Peyer's patch (tissue), 4 donors: ENCODE measurements around the gene CREBRF. TPM values are rescaled to one million over a fixed set of nuclear protein-coding genes. Genes with fewer than 3 reads are reported as not detected.
A peak's percentile ranks its signal among the peaks of the same experiment; 100 is the strongest.
"Not testable (repeated sequence)": the region's sequence is repeated elsewhere in the genome, so short reads cannot be mapped to it uniquely, and the experiment has no call there.

ENCODE experiments used
- DNase-seq, 3 donors: peaks; one replicate each; pipeline ENCODE4 v3.0.0-alpha.2; 2017 to 2019
- H3K27ac ChIP-seq, 4 donors: fragments of 200-600 bp; sonication (generic); one replicate each; pipeline ENCODE4 v1.5.1; 2016 to 2019
- H3K27me3 ChIP-seq, 2 donors: fragments of 200-600 bp; sonication (generic); one replicate each; pipeline ENCODE4 v1.5.1; 2019
- H3K36me3 ChIP-seq, 3 donors: fragments of 200-600 bp; sonication (generic); one replicate each; pipeline ENCODE4 v1.5.1; 2016 to 2019
- H3K4me1 ChIP-seq, 4 donors: fragments of 200-600 bp; sonication (generic); one replicate each; pipeline ENCODE4 v1.5.1; 2016 to 2019
- H3K4me3 ChIP-seq, 4 donors: fragments of 200-600 bp; sonication (generic); 1 replicate in 3 of 4; 2 replicates in 1 of 4; pipeline ENCODE4 v1.5.1; 2016 to 2019; ENCODE audit warnings: mild to moderate bottlenecking in 1 of 4
- H3K9me3 ChIP-seq, 4 donors: fragments of 200-600 bp; sonication (generic); one replicate each; pipeline ENCODE4 v1.5.1; 2016 to 2019; ENCODE audit warnings: mild to moderate bottlenecking in 1 of 4
- CTCF ChIP-seq, 6 experiments: fragments of 450-650 bp in 4 of 6; fragments of 200-600 bp in 2 of 6; sonication (generic) in 1 of 6; IDR thresholded peaks; one replicate each; pipeline ENCODE4 v1.5.1; 2017 to 2019; ENCODE audit warnings: antibody characterized with exemption in 6 of 6, mild to moderate bottlenecking in 3 of 6, moderate library complexity in 1 of 6
- POLR2A ChIP-seq, 2 donors: fragments of 450-650 bp; IDR thresholded peaks; one replicate each; pipeline ENCODE4 v1.5.1; 2017; ENCODE audit warnings: antibody characterized with exemption in 2 of 2, mild to moderate bottlenecking in 2 of 2, moderate library complexity in 2 of 2
- total RNA-seq, 4 donors: library from RNA; depleted of rRNA; stranded (reverse); fragments of >200 nt; gene quantifications; one replicate each; pipeline ENCODE4 v1.1.0, GENCODE V29; 2016

CREBRF gene
- total RNA-seq, 4 donors from 2014 or later = 27.8 to 75.9 (median 34.1) TPM

DNA sequence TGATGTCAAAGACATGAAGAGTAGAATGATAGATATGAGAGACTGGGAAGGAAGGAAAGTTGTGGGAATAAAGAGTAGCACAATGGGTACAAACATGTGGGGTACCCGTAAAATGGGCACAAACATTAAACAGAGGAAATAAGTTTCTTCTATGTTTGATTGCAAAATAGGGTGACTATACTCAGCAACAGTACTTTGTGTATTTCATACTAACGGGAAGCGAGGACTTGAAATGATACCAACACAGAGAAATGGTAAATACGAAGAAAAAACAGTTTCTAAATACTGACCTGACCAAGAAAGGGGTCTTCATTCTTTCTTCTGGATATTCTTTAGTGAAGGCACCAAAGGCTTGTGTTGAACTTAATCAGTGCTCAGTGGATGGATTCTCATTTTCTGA lies 41.5 kb upstream of the CREBRF start:
- DNase-seq = no peak
- TF ChIP-seq CTCF (IDR thresholded peaks at IDR 0.05) (no peak), POLR2A (IDR thresholded peaks at IDR 0.05) (no peak)
- H3K9me3 ChIP-seq = no peaks in the 10 kb centered on the region
- no peaks in the 10 kb centered on the region for H3K36me3 ChIP-seq
- H3K4me1 ChIP-seq = peaks cover 0 to 27% (median 2%) of the 10 kb centered on the region in 4 donors
- no peaks in the 10 kb centered on the region for H3K27me3 ChIP-seq
- H3K4me3 ChIP-seq = no peak overlapping the region
- H3K27ac ChIP-seq = no peak overlapping the region

DNA sequence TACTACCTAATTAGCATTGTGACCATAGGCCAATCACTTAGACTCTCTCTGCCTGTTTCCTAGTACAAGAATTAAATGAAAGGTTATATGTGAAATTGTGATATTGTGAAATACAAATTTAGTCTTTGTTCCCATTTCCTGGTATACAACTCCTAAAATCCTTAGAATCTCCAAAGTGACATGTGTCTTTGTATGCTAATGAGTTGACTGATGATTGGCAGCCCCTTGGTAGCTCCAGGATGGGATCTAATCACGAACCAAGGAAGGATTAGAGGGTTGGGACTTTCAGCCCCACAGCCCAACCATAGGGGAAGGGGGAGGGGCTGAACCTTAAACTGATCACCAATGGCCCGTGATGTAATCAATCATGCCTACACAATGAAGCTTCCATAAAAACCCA lies 41.0 kb upstream of the CREBRF start:
- peak overlapping the region in 1 of 4 donors; percentile 43 for H3K27ac ChIP-seq
- no peak for TF ChIP-seq CTCF (IDR thresholded peaks at IDR 0.05)
- no peak for TF ChIP-seq POLR2A (IDR thresholded peaks at IDR 0.05)
- no peak overlapping the region for H3K4me3 ChIP-seq
- H3K4me1 ChIP-seq = peaks cover 0 to 27% (median 2%) of the 10 kb centered on the region in 4 donors
- no peaks in the 10 kb centered on the region for H3K27me3 ChIP-seq
- H3K36me3 ChIP-seq = no peaks in the 10 kb centered on the region
- DNase-seq = no peak
- no peaks in the 10 kb centered on the region for H3K9me3 ChIP-seq

DNA sequence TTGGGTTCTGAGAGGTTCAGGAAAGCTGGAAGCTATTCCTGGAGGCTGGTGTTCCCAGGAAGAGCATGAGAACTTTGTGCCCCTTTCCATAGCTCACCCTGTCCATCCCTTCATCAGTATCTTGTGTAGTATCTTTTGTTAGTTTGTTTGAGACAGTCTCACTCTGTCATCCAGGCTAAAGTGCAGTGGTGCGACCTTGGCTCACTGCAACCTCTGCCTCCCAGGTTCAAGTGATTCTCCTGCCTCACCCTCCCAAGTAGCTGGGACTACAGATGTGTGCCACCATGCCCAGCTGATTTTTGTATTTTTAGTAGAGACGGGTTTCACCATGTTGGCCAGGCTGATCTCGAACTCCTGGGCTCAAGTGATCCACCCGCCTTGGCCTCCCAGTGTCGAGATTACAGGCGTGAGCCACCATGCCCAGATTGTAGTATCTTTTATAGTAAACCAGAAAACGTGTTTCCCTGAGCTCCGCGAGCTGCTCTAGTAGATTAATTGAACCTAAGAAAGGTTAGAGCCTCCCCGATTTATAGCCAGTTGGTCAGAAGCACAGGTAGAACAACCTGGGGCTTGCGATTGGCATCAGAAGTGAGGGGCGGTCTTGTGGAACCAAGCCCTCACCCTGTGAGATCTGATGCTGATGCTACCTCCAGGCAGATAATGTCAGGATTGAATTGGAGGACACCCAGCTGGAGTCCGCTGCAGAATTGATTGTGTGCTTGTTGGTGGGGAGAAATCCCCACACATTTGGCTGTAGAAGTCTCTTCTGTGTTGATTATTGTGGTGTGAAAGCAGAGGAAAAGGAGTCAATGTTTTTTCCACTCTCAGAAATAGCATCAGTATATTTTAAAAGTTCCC lies 40.3 kb upstream of the CREBRF start:
- TF ChIP-seq POLR2A (IDR thresholded peaks at IDR 0.05) = no peak
- no peak for TF ChIP-seq CTCF (IDR thresholded peaks at IDR 0.05)
- Histone ChIP-seq H3K27ac (peak overlapping the region; percentile 18 to 59 (median 42)), H3K36me3 (peaks cover 0 to 6% (median 0%) of the 10 kb centered on the region in 3 donors), H3K4me3 (no peak overlapping the region), H3K9me3 (no peaks in the 10 kb centered on the region), H3K4me1 (peaks cover 0 to 31% (median 2%) of the 10 kb centered on the region in 4 donors), H3K27me3 (no peaks in the 10 kb centered on the region)
- DNase-seq = no peak

DNA sequence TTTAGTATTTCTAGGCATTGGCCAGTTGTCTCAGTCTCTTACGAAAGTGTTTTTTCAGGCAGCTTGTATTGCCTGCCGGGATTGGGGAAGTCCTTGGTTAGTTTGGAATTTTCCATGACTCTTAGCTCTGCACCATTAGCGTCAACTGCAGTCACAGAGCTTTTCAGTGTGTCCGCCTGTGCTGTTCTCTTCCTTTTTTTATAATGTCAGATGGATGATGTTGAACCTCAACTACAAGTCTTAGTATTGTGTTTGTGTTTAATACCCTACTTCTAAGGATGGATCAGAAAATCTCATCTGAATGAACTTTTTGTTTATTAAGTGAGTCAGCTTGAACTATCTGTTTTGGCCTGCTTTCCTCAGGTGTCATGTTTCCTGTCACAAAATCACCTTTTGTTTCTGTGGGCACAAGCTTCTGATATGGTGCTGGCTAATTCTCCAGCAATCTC lies 39.5 kb upstream of the CREBRF start:
- H3K36me3 ChIP-seq = peaks cover 0 to 14% (median 0%) of the 10 kb centered on the region in 3 donors
- no peak for DNase-seq
- peaks cover 0 to 27% (median 2%) of the 10 kb centered on the region in 4 donors for H3K4me1 ChIP-seq

GRCh38 chr5:173017087-173017486 lies 39.1 kb upstream of the CREBRF start:
- peak overlapping the region in 3 of 4 donors; percentile 43 to 59 (median 47) for H3K27ac ChIP-seq
- not testable (repeated sequence) for H3K4me3 ChIP-seq, DNase-seq, H3K27me3 ChIP-seq, H3K9me3 ChIP-seq
- H3K36me3 ChIP-seq = peaks cover 0 to 19% (median 0%) of the 10 kb centered on the region in 3 donors
- H3K4me1 ChIP-seq = peaks cover 0 to 23% (median 2%) of the 10 kb centered on the region in 4 donors

More for the DNA sequence above, 39.5 kb upstream of the CREBRF start:
- peak overlapping the region; percentile 18 to 59 (median 45) for H3K27ac ChIP-seq
- no peaks in the 10 kb centered on the region for H3K27me3 ChIP-seq
- TF ChIP-seq CTCF (IDR thresholded peaks at IDR 0.05) = no peak
- no peak for TF ChIP-seq POLR2A (IDR thresholded peaks at IDR 0.05)
- H3K9me3 ChIP-seq = no peaks in the 10 kb centered on the region
- no peak overlapping the region for H3K4me3 ChIP-seq

- H3K36me3 ChIP-seq = peaks cover 0 to 27% (median 0%) of the 10 kb centered on the region in 3 donors
- H3K4me3 ChIP-seq = no peak overlapping the region
- H3K27ac ChIP-seq = peak overlapping the region in 1 of 4 donors; percentile 50
- H3K27me3 ChIP-seq = no peaks in the 10 kb centered on the region
- H3K4me1 ChIP-seq = peaks cover 0 to 23% (median 2%) of the 10 kb centered on the region in 4 donors
- H3K9me3 ChIP-seq = no peaks in the 10 kb centered on the region
- TF ChIP-seq POLR2A (IDR thresholded peaks at IDR 0.05) = no peak
- no peak for TF ChIP-seq CTCF (IDR thresholded peaks at IDR 0.05)
- DNase-seq = no peak
Measured at GRCh38 chr5:173018358-173018757, 37.8 kb upstream of the CREBRF start.
